GM19438 (cell line): ENCODE data around the gene ULBP1.
"Not testable (repeated sequence)": the region's sequence is repeated elsewhere in the genome, so short reads cannot be mapped to it uniquely, and the experiment has no call there.

Experiments used
- ATAC-seq: cut with Tn5 transposase; IDR thresholded peaks from one replicate; pipeline ENCODE4 v1.9.1; 2021; ENCODE audit warnings: low read depth; ENCODE audit not compliant: unreplicated experiment

Gene ULBP1

DNA sequence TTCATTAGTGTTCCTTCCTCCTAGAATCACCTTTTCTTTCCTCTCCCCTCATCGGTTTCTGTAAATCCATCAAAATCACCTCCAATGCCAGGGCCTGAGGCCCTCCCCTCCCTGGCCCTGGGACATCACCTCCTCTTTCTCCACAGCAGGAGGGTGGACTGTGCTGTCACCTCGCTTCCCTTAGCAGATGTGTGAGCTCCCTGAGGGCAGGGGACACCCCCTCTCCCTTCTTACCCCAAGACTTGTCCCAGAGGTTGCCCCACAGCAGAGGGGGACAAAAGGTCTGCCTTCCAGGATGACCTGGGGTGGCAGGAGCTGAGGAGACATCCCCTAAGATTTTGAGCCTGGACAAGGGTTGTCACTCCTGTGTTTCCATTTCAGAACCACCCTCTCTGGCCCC, 5.9 kb downstream of the ULBP1 start:
- ATAC-seq = no peak

DNA sequence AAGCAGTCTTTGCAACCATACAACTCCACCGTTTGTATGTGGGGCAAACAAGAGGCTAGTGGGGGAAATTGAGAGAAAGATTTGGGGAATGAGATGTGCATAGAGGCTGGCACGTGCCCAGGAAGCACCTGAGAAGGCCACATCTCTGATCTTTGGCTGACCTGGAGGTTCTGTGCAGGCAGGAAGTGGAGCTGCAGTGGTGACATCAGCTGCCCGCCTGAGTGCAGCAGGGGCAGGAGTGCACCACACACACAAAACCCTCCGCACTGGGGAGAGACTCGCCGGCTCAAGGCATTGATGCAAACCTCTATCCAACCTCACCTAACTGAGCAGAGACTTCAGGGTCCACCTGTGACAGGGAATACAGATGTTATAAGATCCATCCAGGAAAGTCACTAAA, 10.7 kb downstream of the ULBP1 start:
- ATAC-seq = not testable (repeated sequence)

DNA sequence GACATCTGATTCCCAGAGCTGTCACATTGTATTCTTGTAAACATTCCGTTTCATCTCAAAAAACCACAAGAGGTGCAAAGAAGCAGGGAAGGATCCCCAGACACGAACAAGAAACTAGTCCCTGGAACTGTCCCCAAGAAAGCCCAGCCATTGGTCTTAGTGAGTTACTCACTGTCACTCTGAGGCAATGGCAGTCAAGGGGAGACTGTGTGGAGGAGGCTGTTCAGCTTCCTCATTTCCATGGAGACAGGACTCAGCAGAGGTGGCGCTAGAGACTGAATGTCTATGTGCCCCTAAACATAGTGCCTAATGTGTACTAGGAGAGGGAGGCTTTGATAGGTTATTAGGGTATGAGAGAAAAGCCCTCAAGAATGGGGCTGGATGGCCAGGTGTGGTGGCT, 11.1 kb downstream of the ULBP1 start:
- ATAC-seq = no peak

DNA sequence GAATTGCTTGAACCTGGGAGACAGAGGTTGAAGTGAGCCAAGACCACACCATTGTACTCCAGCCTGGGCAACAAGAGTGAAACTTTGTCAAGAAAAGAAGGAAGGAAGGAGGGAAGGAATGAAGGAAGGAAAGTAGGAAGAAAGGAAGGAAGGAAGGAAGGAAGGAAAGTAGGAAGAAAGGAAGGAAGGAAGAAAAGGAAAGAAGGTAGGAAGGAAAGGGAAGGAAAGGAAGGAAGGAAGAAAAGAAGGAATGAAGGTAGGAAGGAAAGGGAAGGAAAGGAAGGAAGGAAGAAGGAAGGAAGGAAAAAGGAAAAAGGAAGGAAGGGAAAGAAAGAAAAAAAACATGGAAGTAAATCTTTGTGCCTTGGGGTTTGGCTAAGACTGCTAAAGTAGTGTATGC, 11.7 kb downstream of the ULBP1 start:
- ATAC-seq = no peak

DNA sequence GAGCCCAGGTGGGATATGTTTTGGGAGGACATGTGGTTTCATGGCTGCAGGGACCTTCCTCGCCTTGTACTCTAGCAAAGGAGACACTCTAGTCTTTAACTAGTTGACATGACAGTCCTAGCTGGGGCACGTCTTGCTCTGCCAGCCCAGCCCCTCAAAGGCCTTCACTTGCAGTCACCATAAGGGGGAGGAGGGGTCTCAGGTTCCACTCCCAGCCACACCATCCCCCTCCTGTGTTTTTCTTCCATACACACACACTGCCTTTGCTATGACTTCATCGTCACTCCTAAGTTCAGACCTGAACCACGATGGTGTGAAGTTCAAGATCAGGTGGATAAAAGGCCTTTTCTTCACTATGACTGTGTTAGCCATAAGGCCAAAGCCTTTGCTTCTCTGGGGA, 13.5 kb downstream of the ULBP1 start:
- no peak for ATAC-seq

DNA sequence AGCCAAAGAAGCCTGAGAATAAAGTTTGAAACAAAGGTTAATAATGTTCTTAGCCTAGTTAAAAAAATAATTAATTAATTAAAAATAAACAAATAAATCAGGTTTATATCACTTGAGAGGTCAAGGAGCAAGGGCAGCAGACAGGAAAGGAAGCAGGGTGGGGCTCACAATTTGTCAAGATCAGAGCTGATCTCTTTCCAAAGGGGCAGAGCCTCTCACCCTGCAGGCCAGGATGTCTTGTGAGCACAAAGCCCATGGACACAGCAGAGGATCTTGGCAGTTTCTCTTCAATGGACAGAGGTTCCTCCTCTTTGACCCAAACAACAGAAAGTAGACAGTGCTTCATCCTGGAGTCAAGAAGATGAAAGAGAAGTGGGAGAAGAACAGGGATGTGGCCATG, 14.9 kb downstream of the ULBP1 start:
- ATAC-seq = no peak

DNA sequence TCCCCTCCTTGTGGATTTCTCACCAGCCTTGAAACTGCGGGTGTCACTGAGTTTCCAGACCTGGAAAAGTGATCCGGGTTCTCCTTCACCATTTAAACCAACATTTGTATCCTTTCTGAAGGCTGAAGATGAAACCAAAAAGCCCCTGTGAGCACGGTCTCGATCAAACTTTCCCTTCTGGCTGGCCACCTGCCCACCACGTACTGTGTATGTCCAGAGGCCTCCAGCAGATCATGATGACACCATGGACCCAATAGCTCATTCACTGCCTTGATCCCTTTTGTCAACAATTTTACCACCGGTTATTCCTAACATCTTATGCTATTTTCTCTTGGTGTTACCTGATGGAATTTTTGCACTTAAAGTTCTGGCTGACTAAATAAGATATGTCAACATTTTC, 15.6 kb downstream of the ULBP1 start:
- no peak for ATAC-seq

DNA sequence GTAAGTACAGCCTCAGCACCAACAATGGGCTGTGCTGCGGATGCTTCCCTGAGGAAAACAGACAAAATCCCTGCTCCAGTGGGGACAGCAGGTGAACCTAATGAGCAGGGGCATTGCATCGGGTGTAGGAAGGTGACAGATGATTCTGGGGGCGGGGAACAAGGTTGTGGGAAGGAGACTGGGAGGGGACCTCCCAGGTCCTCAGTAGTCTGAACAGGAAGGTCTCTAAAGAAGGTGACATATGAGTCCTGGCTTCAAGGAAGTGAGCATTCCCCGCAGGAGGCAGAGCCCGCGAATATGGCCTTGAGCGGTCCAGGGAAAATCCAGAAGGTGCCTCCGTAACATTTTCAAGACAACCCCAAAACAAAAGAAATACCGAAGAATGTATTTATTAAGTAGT, 19.4 kb downstream of the ULBP1 start:
- no peak for ATAC-seq

DNA sequence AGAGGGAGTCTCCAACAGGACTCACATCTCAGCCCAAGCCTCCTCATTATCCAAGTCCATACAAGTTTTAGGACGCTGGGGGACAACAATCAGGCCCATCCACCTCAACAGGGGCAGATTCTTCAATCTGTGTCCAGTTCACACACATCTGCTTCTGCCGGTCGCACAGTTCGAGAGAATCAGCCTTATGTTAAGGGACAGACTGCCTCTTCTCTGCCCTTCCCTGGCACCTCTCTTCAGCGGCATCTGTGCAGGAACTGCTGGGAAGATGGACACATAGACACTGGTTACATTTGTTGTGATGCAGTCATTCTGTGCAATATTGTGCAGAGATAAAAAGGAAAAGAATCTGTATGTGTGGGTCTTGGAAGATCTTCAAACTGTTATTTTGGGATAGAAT, 21.0 kb downstream of the ULBP1 start:
- ATAC-seq = no peak

DNA sequence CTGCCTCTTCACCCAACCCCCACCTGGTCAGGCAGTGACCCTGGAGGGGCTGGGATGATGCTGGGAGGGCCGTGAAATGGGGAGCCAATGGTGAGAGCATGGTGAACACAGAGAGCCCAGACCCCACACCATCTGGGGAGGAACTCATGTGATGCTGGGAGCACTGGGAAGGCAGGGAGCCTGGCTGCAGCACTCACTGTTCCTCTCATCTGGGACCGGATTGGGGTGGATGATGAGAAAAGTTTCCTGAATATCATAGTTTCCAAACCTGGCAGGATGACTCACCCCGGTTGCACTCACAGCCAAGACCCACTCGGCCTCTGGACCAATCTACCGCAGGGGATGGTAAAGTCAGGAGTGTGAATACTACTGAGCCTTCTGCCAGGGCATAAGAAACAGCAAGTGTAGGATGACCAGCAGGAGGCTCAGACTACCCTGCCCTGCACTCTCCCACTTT, 21.8 kb downstream of the ULBP1 start:
- ATAC-seq = no peak

DNA sequence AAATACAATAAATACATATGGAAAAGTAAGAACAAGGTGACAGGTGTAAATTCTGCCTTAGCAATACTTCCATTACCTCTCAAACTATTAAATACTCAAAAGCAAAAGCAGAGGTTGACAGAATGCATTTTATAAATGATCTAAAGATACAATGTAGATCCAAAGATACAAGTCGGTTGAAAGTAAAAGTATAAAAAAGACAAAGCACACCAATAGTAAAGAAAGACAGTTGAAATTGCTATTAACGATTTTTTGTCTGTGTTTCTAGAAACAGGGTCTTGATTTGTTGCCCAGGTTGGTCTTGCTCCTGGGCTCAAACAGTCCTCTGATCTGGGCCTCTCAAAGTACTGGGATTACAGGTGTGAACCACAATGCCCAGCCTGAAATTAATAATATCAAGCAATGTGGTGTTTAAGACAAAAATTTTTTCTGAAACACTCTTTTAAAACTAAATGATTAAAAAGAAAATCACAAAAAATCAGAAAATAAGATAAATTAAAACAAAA, 23.9 kb downstream of the ULBP1 start:
- ATAC-seq = no peak

DNA sequence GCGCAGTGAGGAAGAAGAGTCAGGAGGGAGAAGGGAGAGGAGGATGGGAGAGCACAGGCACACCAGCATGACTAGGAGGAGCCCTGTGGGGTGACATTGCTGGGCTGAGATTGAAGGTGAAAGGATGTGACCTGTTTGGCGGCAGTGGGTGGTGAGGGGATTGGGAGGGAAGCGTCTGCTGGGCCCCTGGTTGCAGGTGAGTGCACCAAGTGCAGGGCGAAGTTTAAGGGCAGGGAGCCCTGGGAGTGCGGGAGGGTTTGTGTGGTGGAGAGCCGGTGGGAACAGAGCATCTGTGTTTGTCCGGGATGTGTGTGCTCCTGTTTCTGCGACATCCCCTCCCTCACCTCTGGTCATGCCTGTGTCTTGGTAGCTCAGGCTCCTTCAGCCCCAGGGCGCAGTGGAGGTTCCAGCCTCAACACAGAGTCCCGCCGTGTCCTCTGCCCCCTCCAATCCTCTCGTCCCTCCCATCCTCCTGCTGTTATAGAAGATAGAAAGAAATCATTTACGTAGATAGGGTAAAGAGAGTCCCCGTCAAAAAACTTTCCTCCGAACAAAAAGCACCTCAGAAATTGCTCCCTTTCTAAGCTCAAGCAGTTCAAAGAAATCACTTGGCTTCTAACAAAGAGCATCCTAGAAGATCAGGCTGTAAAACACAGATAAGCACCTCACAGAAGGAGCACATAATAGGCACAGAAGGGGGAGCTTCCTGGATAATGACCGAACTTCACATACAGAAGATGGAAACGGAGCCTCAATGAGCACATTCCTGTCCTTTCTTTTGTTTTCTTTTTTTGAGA, 25.0 kb downstream of the ULBP1 start:
- no peak for ATAC-seq

DNA sequence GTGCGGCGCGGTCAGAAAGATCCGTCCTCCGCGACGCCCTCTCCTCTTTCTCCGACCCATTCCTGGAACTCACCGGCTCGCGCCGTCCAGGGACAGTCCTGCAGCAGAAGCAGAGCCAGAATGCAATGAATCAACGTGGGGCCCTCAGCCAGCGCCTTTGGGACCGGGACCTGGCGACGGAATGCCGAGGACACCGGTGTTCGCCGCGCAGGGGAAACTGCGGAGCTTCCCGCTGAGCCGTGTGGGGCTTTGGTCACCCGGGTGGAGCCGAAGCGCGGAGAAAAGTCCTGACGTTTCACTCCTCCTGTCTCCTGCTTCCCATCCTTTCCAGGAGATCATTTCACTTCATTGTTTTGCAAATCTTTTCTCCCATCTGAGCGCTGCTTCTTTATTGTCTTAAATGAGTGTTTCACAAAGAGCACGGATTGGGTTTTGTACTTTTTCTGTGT, 26.5 kb downstream of the ULBP1 start:
- ATAC-seq = no peak

DNA sequence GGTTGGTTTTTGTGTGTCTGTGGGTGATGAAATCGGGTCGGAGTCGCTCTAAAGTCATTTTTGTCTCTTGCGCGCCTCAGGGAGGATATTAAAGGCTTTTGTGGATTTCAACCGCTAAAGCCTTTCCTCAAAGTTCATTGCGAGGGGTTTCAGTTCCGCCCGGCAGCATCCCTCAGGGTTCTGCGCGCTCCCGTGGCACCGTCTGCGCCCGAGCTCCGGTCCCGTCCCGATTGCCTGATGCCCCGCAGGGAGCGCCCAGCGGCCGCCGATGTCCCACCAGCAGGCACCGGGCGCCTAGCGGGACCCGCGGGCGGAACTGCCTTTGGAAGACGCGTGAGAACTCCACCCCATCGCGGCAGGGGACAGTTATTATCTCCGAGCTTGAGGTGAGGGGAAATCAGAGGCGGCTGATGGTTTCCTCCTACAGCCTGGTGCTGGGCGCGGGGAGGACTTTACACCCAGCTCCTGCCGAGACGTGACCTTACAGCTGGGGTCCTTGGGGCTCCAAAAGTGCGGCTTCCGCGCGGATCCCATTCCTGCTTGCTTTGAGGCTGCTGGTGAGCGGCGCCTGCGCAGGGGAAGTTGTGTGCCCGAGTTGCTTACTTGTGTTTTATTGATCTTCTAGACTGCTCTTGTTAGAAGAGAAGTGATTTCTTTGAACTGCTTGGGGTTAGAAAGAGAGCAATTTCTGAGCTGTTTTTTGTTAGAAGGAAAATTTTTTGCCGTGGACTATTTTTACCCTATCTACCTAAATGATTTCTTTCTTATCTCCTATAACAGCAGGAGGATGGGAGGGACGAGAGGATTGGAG, 27.1 kb downstream of the ULBP1 start:
- no peak for ATAC-seq

DNA sequence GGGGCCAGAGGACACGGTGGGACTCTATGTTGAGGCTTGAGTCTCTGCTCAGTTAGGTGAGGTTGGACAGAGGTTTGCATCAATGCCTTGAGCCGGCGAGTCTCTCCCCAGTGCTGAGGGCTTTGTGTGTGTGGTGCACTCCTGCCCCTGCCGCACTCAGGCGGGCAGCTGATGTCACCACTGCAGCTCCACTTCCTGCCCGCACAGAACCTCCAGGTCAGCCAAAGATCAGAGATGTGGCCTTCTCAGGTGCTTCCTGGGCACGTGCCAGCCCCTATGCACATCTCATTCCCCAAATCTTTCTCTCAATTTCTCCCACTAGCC, 27.7 kb downstream of the ULBP1 start:
- not testable (repeated sequence) for ATAC-seq

DNA sequence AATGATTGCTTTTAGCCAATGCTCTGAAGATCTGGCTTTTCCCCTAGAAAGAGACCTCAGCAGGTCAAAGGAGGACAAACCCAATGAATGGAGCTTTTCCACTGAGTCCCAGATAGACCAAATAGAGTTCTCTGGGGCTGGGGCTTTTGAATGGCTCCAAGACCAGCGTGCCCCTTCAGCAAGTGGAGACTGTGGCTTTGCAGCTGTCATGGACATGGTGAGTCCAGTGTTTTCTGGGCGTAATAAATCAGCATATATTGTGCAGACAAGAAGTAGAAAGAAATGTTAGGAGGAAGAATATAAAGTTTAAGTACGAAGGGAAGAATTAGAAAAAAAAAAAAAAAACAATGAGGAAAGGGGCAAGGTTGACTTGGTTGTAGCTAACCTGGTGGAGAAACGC, 28.1 kb downstream of the ULBP1 start:
- no peak for ATAC-seq

DNA sequence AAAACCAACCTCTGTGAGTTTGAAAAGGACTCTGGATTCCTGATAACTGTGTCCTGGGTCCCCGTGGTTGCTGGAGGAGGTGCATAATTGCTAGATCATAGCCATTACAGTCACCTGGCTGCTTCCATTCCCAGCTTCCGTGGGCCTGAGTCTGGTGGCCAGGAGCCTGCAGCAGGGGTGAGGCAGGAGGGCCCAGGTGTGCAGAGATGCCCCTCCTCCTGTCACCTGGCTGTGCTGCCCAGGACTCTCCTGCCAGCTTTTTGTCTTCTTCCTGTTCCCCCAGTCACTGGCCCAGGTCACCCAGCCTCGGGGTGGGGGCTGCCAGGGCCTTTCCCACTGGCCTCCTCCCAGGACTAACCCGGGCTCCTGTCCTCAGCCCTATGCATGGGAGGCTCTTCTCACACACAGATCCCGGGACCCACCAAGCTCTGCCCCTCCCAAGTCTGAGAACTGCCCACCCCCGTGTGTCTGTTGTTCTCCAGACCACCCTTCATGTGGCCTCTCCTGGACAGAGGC, 31.6 kb downstream of the ULBP1 start:
- no peak for ATAC-seq

DNA sequence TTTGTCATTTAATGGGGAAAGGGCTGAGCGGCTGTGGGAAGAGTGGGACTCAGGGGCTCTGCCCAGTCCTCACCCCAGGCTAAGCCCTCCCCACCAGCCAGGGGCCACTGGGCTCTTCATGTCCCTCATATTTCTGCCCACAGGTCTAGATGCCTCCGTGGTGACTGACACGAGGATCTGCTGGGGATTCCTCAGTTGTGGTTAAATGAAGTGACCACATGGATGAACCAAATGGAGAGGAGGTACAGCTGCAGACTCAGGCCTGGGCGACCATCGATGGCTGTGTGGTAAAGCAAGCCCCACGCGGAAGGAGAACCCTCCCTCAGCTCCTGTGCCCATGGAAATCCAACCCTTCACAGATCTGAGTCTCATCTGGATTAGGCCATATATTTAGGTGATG, 32.2 kb downstream of the ULBP1 start:
- no peak for ATAC-seq

DNA sequence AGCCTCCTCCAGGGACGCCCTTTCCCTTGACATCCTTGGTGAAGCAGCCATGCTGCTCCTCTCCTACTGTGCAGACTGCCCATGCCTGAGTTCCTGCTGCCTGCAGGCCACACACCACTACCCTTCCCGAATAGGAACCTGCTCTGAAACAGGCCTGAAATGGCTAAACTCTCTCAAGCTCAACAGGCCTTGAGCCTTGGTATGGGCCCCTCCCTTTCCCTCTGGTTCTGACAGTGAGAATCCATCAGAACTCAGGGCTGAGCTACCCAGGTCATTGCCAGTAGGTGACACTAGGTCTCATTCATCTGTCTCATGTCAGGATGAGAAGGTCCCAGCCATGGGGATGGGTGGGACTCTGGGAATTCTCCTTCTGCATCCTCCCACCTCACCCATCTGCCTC, 35.9 kb downstream of the ULBP1 start:
- ATAC-seq = no peak

DNA sequence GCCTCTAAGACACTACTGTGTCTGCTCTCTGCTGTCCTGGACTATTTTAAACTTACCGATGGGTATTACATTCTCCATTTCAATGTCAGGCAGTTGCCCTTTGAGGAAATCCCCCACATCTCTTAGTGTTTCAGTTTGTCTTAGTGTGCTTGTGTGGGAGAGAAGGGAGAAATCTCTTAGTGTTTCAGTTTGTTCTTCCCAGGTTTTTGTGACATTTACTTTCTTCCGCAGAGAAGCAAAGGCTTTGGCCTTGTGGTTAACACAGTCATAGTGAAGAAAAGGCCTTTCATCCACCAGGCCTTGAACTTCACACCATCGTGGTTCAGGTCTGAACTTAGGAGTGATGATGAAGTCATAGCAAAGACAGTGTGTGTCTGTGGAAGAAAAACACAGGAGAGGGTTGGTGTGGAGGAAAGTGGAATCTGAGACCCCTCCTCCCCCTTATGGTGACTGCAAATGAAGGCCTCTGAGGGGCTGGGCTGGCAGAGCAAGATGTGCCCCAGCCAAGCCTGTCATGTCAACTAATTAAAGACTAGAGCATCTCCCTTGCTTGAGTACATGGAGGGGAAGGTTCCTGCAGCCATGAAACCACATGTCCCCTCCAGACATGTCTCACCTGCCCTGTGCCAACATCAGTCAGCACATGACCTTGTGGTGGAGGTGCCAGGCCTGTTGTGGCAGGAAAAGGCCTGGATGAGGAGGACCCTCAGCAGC, 37.7 kb downstream of the ULBP1 start:
- ATAC-seq = no peak

DNA sequence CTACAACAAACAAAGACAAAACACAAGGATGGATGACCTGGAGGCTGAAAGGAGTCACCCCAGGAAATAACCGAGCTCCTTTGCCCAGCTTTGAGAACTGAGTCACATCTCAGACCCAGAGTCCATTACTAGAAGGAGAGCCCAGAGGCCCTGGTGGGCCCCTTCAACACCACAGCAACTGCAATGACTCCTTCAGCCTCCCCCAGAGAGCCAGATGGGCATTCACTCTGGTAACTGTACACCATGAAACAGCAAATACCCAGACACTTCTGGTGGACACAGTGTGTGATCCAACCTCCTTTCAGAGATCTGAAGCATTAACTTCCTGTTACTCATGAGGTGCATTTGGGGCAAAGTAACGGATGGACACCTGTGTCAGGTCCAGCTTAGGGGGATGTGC, 39.0 kb downstream of the ULBP1 start:
- no peak for ATAC-seq
